H1 (cell line): ENCODE results near the gene NSF. TPM values are rescaled to one million over a fixed set of nuclear protein-coding genes. Genes with fewer than 3 reads are reported as not detected.
A peak's percentile ranks its signal among the peaks of the same experiment; 100 is the strongest.

Experiments
- CTCF ChIA-PET: fragments of 300-600 bp; sonication (Branson Sonifier 250); formaldehyde crosslinking; loops from one replicate; lab custom pipeline; 2021; ENCODE audit not compliant: partially characterized antibody; lab: Charles Lee
- POLR2A ChIA-PET: fragments of 300-600 bp; sonication (Branson Sonifier 250); formaldehyde crosslinking; loops from one replicate; lab custom pipeline; 2021; ENCODE audit warnings: inconsistent platforms; ENCODE audit not compliant: partially characterized antibody; lab: Charles Lee
- DNase-seq, 2 experiments: peaks; one replicate each; pipeline versions ENCODE4 v3.0.0 to v3.0.0-alpha.2; 2010 to 2022; ENCODE audit warnings: low spot score in 2 of 2, low read depth in 1 of 2, mixed read lengths in 1 of 2
- FAIRE-seq: peaks from 2 replicates; lab custom pipeline; 2011; peaks lifted over from hg19 to GRCh38; lab: Jason Lieb, UNC
- H2AFZ ChIP-seq: 2 replicates; pipeline ENCODE4 v1.8.1; 2012; ENCODE audit warnings: low read length, inconsistent platforms
- H2AK5ac ChIP-seq: 2 replicates; pipeline ENCODE4 v1.6.1; 2013; ENCODE audit warnings: low read depth, low read length
- H2BK120ac ChIP-seq: replicated peaks from 2 replicates; pipeline ENCODE3; 2013; ENCODE audit warnings: low read depth, low read length, inconsistent platforms
- H2BK12ac ChIP-seq: 2 replicates; pipeline ENCODE4 v1.6.1; 2013; ENCODE audit warnings: low read depth, low read length
- H2BK15ac ChIP-seq: 2 replicates; pipeline ENCODE4 v1.6.1; 2013; ENCODE audit warnings: low read length
- H2BK20ac ChIP-seq: 2 replicates; pipeline ENCODE4 v1.6.1; 2013; ENCODE audit warnings: low read length
- H2BK5ac ChIP-seq: 2 replicates; pipeline ENCODE4 v1.6.1; 2013; ENCODE audit warnings: low read depth, low read length
- H3K14ac ChIP-seq: 2 replicates; pipeline ENCODE4 v1.6.1; 2013; ENCODE audit warnings: inconsistent platforms; ENCODE audit not compliant: insufficient read length
- H3K18ac ChIP-seq: 2 replicates; pipeline ENCODE4 v1.6.1; 2013; ENCODE audit warnings: low read length; ENCODE audit errors: extremely low read depth
- H3K23ac ChIP-seq: 2 replicates; pipeline ENCODE4 v1.6.1; 2013; ENCODE audit warnings: inconsistent platforms; ENCODE audit not compliant: insufficient read length
- H3K23me2 ChIP-seq: 2 replicates; pipeline ENCODE4 v1.6.1; 2013; ENCODE audit warnings: low read depth, low read length
- H3K27ac ChIP-seq: 2 replicates; pipeline ENCODE4 v1.6.1; 2011; ENCODE audit warnings: low read depth, low read length, inconsistent platforms
- H3K27me3 ChIP-seq, 4 experiments: replicated peaks in 1 of 4; 1 replicate in 1 of 4; 2 replicates in 3 of 4; pipeline versions ENCODE4 v1.6.1 to v1.8.1; 2011 to 2013; ENCODE audit warnings: low read length in 3 of 4, mild to moderate bottlenecking in 3 of 4, inconsistent platforms in 2 of 4, mixed read lengths in 2 of 4, moderate library complexity in 1 of 4; ENCODE audit not compliant: control insufficient read depth in 3 of 4, insufficient read depth in 3 of 4; ENCODE audit errors: extremely low read depth in 1 of 4
- H3K36me3 ChIP-seq, 4 experiments: 2 replicates each; pipeline versions ENCODE4 v1.6.1 to v1.8.1; 2011 to 2013; ENCODE audit warnings: mild to moderate bottlenecking in 4 of 4, low read length in 3 of 4, moderate library complexity in 2 of 4, control low read depth in 1 of 4, inconsistent platforms in 1 of 4; ENCODE audit not compliant: insufficient read depth in 4 of 4, control insufficient read depth in 2 of 4
- H3K4ac ChIP-seq: replicated peaks from 2 replicates; pipeline ENCODE3; 2013; ENCODE audit warnings: low read length, low read depth, mixed read lengths, inconsistent platforms; ENCODE audit not compliant: insufficient read length
- H3K4me1 ChIP-seq, 4 experiments: replicated peaks in 1 of 4; 1 replicate in 1 of 4; 2 replicates in 3 of 4; pipeline versions ENCODE4 v1.6.1 to v1.8.1; 2011 to 2013; ENCODE audit warnings: low read length in 3 of 4, inconsistent platforms in 2 of 4, mixed read lengths in 1 of 4; ENCODE audit not compliant: insufficient read depth in 4 of 4, control insufficient read depth in 3 of 4
- H3K4me2 ChIP-seq, 2 experiments: 2 replicates each; pipeline versions ENCODE4 v1.6.1 to v1.8.1; 2011 to 2013; ENCODE audit warnings: low read depth in 2 of 2, low read length in 2 of 2, control low read depth in 1 of 2, inconsistent platforms in 1 of 2, mild to moderate bottlenecking in 1 of 2; ENCODE audit not compliant: insufficient read depth in 1 of 2
- H3K4me3 ChIP-seq, 4 experiments: fragments of 200-600, 300-600 bp in 1 of 4; sonication (generic), shearing (Covaris generic), sonication (Bioruptor Twin) in 1 of 4; 2 replicates each; pipeline versions ENCODE4 v1.5.1 to v1.8.1; 2011 to 2016; ENCODE audit warnings: low read length in 4 of 4, low read depth in 3 of 4, control low read depth in 2 of 4, inconsistent platforms in 2 of 4, mild to moderate bottlenecking in 2 of 4, mixed read lengths in 1 of 4, moderate library complexity in 1 of 4; ENCODE audit not compliant: insufficient read depth in 2 of 4; ENCODE audit errors: extremely low read depth in 1 of 4
- H3K56ac ChIP-seq: replicated peaks from 2 replicates; pipeline ENCODE3; 2013; ENCODE audit warnings: low read depth, mild to moderate bottlenecking, mixed read lengths, low read length, inconsistent platforms; ENCODE audit not compliant: insufficient read length
- H3K79me1 ChIP-seq: 2 replicates; pipeline ENCODE4 v1.6.1; 2013; ENCODE audit warnings: low read depth, low read length, control low read depth
- H3K79me2 ChIP-seq, 2 experiments: 2 replicates each; pipeline versions ENCODE4 v1.6.1 to v1.8.1; 2012 to 2013; ENCODE audit warnings: low read length in 2 of 2, mild to moderate bottlenecking in 2 of 2, inconsistent platforms in 1 of 2; ENCODE audit not compliant: insufficient read depth in 2 of 2, control insufficient read depth in 1 of 2
- H3K9ac ChIP-seq, 4 experiments: replicated peaks in 1 of 4; 1 replicate in 1 of 4; 2 replicates in 3 of 4; pipeline versions ENCODE4 v1.6.1 to v1.8.1; 2011 to 2013; ENCODE audit warnings: low read depth in 3 of 4, low read length in 3 of 4, control low read depth in 2 of 4, mild to moderate bottlenecking in 2 of 4, moderate library complexity in 2 of 4, inconsistent platforms in 1 of 4; ENCODE audit errors: extremely low read depth in 1 of 4
- H3K9me3 ChIP-seq, 2 experiments: 2 replicates each; pipeline versions ENCODE4 v1.6.1 to v1.8.1; 2012 to 2013; ENCODE audit warnings: mild to moderate bottlenecking in 2 of 2, moderate library complexity in 2 of 2, control low read depth in 1 of 2, inconsistent platforms in 1 of 2, low read depth in 1 of 2, low read length in 1 of 2, mixed read lengths in 1 of 2; ENCODE audit not compliant: insufficient read depth in 2 of 2
- H4K20me1 ChIP-seq, 2 experiments: replicated peaks in 1 of 2; 2 replicates each; pipeline versions ENCODE3 to v1.8.1; 2011 to 2013; ENCODE audit warnings: inconsistent platforms in 2 of 2, low read length in 2 of 2, mild to moderate bottlenecking in 1 of 2; ENCODE audit not compliant: insufficient read depth in 2 of 2, control insufficient read depth in 1 of 2
- H4K5ac ChIP-seq: 2 replicates; pipeline ENCODE4 v1.6.1; 2013; ENCODE audit warnings: low read length, low read depth, mixed read lengths, inconsistent platforms; ENCODE audit not compliant: insufficient read length
- H4K8ac ChIP-seq: 2 replicates; pipeline ENCODE4 v1.8.0; 2013; ENCODE audit warnings: mild to moderate bottlenecking, moderate library complexity, low read length, inconsistent platforms; ENCODE audit not compliant: insufficient read depth; ENCODE audit errors: extremely low read depth
- H4K91ac ChIP-seq: replicated peaks from 2 replicates; pipeline ENCODE3; 2013; ENCODE audit warnings: low read length, mixed read lengths, inconsistent platforms; ENCODE audit not compliant: insufficient read length
- EZH2 ChIP-seq: fragments of 200-600 bp; sonication (generic); IDR thresholded peaks from 2 replicates; pipeline ENCODE4 v1.7.1; 2012; ENCODE audit warnings: low read depth, mild to moderate bottlenecking, moderate library complexity, low read length, inconsistent platforms; ENCODE audit not compliant: severe bottlenecking
- JUND ChIP-seq: IDR thresholded peaks from 2 replicates; pipeline ENCODE4 v1.6.1; 2011; ENCODE audit warnings: mild to moderate bottlenecking, improper control_type of control experiment, low read length
- SRF ChIP-seq: IDR thresholded peaks from 2 replicates; pipeline ENCODE4 v1.6.1; 2011; ENCODE audit warnings: mild to moderate bottlenecking, low read depth, low read length, moderate library complexity
- whole genome bisulfite sequencing, 2 experiments: shearing (Covaris generic) in 1 of 2; methylation state at CpG; one replicate each; pipeline versions ENCODE4 v1.1.6 to v1.1.7; 2013 to 2015; ENCODE audit warnings: low lambda C conversion rate in 2 of 2, mixed read lengths in 2 of 2, inconsistent platforms in 1 of 2, low coverage in 1 of 2, missing lambda C conversion rate in 1 of 2; ENCODE audit not compliant: insufficient replicate concordance in 2 of 2, insufficient coverage in 1 of 2, insufficient read length in 1 of 2; ENCODE audit errors: extremely low coverage in 1 of 2, missing lambda C conversion rate in 1 of 2; 5-methylcytosine and 5-hydroxymethylcytosine counted together
- polyA plus RNA-seq, 7 experiments: library from polyadenylated mRNA; depleted of rRNA in 3 of 7; stranded (reverse) in 5 of 7; unstranded in 2 of 7; fragments of >200 nt in 5 of 7; fragments of 200-250 nt in 2 of 7; gene quantifications; 1 replicate in 5 of 7; 2 replicates in 1 of 7; 4 replicates in 1 of 7; pipeline versions ENCODE4 v1.2.1 to v1.2.3, GENCODE V29; 2011 to 2013; ENCODE audit warnings: missing spikeins in 2 of 7, mixed read lengths in 2 of 7
- total RNA-seq: library from RNA; stranded (reverse); fragmentation: NEBNext Ultra II Directional; extraction: Animal tissue kit (Norgen Biotek cat#: 25700); gene quantifications from 2 replicates; pipeline ENCODE4 v1.2.1, GENCODE V29; 2021

Gene NSF
- total and polyA plus RNA-seq, 2 of the 8 experiments (the other 6 are each of a cell fraction or from before 2014, with no cell fraction given): 13.0 to 27.7 TPM

DNA sequence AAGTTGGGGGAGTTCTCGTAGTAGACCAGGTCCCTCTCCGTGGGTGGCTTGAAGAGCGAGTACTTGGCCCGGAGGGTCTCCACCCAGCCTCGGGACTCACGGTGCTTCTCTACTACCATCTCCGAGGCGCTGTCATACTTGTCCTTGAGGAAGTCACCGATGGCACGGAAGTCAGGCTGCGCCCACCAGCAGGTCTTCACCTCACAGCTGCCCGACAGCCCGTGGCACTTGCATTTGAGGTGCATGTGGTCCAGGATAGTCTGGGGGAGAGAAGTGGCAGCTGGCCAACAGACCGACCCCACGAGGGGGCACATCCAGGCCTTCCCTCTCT, 178.0 kb downstream of the NSF start:
- Histone ChIP-seq H4K8ac (peak overlapping the region; percentile 3; the same call in 1 of the 2 replicates), H3K56ac (no peak overlapping the region), H2BK5ac (no peak overlapping the region), H3K79me2 (no peaks in the 10 kb centered on the region), H3K4me2 (no peak overlapping the region), H3K4me1 (peaks cover 6 to 25% (median 19%) of the 10 kb centered on the region in 4 experiments), H3K14ac (no peak overlapping the region), H3K79me1 (no peaks in the 10 kb centered on the region), H2BK120ac (no peak overlapping the region), H4K91ac (no peak overlapping the region), H3K4me3 (no peak overlapping the region), H4K20me1 (peaks cover 7 to 10% of the 10 kb centered on the region in 2 experiments), H3K23me2 (peaks cover 10% of the 10 kb centered on the region; the same call in 1 of the 2 replicates), H3K4ac (no peak overlapping the region), H3K23ac (no peak overlapping the region), H3K27ac (no peak overlapping the region), H2BK20ac (no peak overlapping the region), H2BK12ac (no peak overlapping the region), H3K36me3 (no peaks in the 10 kb centered on the region; a peak in 1 of 8 replicates), H2AK5ac (peak overlapping the region; percentile 15; the same call in 1 of the 2 replicates), H3K27me3 (peaks cover 27 to 46% (median 45%) of the 10 kb centered on the region in 4 experiments), H2AFZ (no peak overlapping the region), H3K9me3 (no peaks in the 10 kb centered on the region; a peak in 1 of 4 replicates), H3K9ac (no peak overlapping the region), H3K18ac (no peak overlapping the region), H4K5ac (no peak overlapping the region), H2BK15ac (no peak overlapping the region)
- TF ChIP-seq SRF: no peak
- no peak for TF ChIP-seq EZH2
- no peak for TF ChIP-seq JUND
- DNase-seq: no peak
- POLR2A ChIA-PET: no interaction called here
- FAIRE-seq: no peak
- 93% methylated on average over 15 of the region's 15 CpGs; no CpG with 5 or more reads in 1 of the 2 experiments for WGBS, 2 experiments
- CTCF ChIA-PET: interaction anchor here (1.2 kb wide), 1 partner anchor 26 kb away, joined by 3 read pairs; no protein-coding TSS in a partner anchor
